SU-DHL-6 (cell line): ENCODE measurements around the gene PRADC1.

Experiments
- EZH2phosphoT487 ChIP-seq: fragments of 200-600 bp; sonication (generic), shearing (Covaris generic); conservative IDR thresholded peaks from 2 replicates; pipeline ENCODE4 v1.6.1; 2018; ENCODE audit warnings: mild to moderate bottlenecking, antibody characterized with exemption, low read length, moderate library complexity, mixed read lengths
- TF ChIP-seq, protein P1 (sequence below): fragments of 200-600 bp; sonication (generic); IDR thresholded peaks from one replicate; pipeline ENCODE4 v1.5.1; 2017; ENCODE audit warnings: antibody characterized with exemption, mild to moderate bottlenecking, low read length, moderate library complexity; ENCODE audit not compliant: insufficient read depth, poor library complexity, severe bottlenecking

DNA sequence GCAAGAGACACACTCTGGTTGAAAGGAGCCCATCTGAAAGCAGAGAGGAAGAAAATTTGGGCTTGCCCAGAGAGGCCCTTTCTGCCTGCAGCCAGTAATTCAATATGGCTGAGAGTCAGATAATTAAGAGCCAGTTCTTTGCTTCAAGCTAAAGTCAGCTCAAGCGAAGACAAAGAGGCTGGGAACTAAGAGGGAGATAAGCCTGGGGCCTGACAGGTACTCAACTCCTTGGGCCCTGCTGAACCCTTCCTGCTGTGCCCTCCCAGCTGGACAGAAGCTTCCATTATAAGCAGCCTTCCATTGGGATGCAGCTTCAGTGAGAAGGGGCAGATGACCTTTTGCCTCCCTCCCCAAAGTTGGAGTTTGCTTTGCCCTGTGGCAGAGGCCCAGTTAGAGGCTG is 39.2 kb upstream of the PRADC1 start:
- TF ChIP-seq, protein P1, sequence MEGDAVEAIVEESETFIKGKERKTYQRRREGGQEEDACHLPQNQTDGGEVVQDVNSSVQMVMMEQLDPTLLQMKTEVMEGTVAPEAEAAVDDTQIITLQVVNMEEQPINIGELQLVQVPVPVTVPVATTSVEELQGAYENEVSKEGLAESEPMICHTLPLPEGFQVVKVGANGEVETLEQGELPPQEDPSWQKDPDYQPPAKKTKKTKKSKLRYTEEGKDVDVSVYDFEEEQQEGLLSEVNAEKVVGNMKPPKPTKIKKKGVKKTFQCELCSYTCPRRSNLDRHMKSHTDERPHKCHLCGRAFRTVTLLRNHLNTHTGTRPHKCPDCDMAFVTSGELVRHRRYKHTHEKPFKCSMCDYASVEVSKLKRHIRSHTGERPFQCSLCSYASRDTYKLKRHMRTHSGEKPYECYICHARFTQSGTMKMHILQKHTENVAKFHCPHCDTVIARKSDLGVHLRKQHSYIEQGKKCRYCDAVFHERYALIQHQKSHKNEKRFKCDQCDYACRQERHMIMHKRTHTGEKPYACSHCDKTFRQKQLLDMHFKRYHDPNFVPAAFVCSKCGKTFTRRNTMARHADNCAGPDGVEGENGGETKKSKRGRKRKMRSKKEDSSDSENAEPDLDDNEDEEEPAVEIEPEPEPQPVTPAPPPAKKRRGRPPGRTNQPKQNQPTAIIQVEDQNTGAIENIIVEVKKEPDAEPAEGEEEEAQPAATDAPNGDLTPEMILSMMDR = no peak
- no peak for TF ChIP-seq EZH2phosphoT487
